Heart left ventricle (tissue), 16 donors: ENCODE measurements around the gene KNDC1. TPM values are rescaled to one million over a fixed set of nuclear protein-coding genes. Genes with fewer than 3 reads are reported as not detected.

Experiments used
- ATAC-seq, 4 donors: fragments of 200-7000 bp; cut with Tn5 transposase; one replicate each; pipeline ENCODE4 v1.9.1; 2020 to 2022; ENCODE audit warnings: moderate library complexity in 4 of 4, mild to moderate bottlenecking in 3 of 4, moderate number of reproducible peaks in 1 of 4
- DNase-seq, 5 donors: peaks; one replicate each; pipeline ENCODE4 v3.0.0-alpha.2; 2020
- H3K27ac ChIP-seq, 12 donors: fragments of 200-600 bp; sonication (generic) in 4 of 12; one replicate each; pipeline versions ENCODE4 v1.5.0 to v1.8.0; 2016 to 2022; ENCODE audit warnings: mild to moderate bottlenecking in 2 of 12
- H3K27me3 ChIP-seq, 9 donors: fragments of 200-600 bp; sonication (generic) in 2 of 9; one replicate each; pipeline versions ENCODE4 v1.5.1 to v1.8.0; 2016 to 2022; ENCODE audit warnings: mild to moderate bottlenecking in 3 of 9
- H3K36me3 ChIP-seq, 9 donors: fragments of 200-600 bp; sonication (generic) in 2 of 9; one replicate each; pipeline versions ENCODE4 v1.5.0 to v1.8.0; 2018 to 2022; ENCODE audit warnings: mild to moderate bottlenecking in 2 of 9
- H3K4me1 ChIP-seq, 12 donors: fragments of 200-600 bp; sonication (generic) in 4 of 12; one replicate each; pipeline versions ENCODE4 v1.5.0 to v1.8.0; 2016 to 2022; ENCODE audit warnings: mild to moderate bottlenecking in 3 of 12
- H3K4me3 ChIP-seq, 12 donors: fragments of 200-600 bp; sonication (generic) in 4 of 12; one replicate each; pipeline versions ENCODE4 v1.5.0 to v1.8.0; 2017 to 2022; ENCODE audit warnings: mild to moderate bottlenecking in 9 of 12, moderate library complexity in 4 of 12
- H3K9me3 ChIP-seq, 12 donors: fragments of 200-600 bp; sonication (generic) in 4 of 12; one replicate each; pipeline versions ENCODE4 v1.5.0 to v1.8.0; 2016 to 2022; ENCODE audit warnings: mild to moderate bottlenecking in 1 of 12
- CTCF ChIP-seq, 12 donors: fragments of 200-600 bp; sonication (generic) in 4 of 12; IDR thresholded peaks; one replicate each; pipeline versions ENCODE4 v1.5.0 to v1.8.0; 2018 to 2022; ENCODE audit warnings: antibody characterized with exemption in 12 of 12, mild to moderate bottlenecking in 5 of 12
- POLR2A ChIP-seq, 2 donors: fragments of 450-650 bp; IDR thresholded peaks; one replicate each; pipeline ENCODE4 v1.6.1; 2017; ENCODE audit warnings: antibody characterized with exemption in 2 of 2, mild to moderate bottlenecking in 2 of 2, moderate library complexity in 2 of 2
- WGBS, 4 donors: extraction: QIAGEN DNeasy Blood & Tissue Kit in 2 of 4; methylation state at CpG; one replicate each; pipeline versions ENCODE4 v1.1.5 to v1.1.7; 2013 to 2018; 5-methylcytosine and 5-hydroxymethylcytosine counted together
- intact Hi-C, 10 donors: fragments of 100-400 bp; cut with DNase I; formaldehyde crosslinking; loops; one replicate each; pipeline versions ENCODE4 v1.11.1 to v1.14.2; 2022
- polyA plus RNA-seq, 2 donors: library from polyadenylated mRNA; stranded (reverse); fragments of 200-250 nt; gene quantifications; one replicate each; pipeline ENCODE4 v1.2.3, GENCODE V29; 2013
- total RNA-seq, 9 donors: library from RNA; depleted of rRNA in 2 of 9; stranded (reverse); fragments of >200 nt in 2 of 9; fragmentation: NEBNext Ultra II Directional in 3 of 9; extraction: Animal tissue kit (Norgen Biotek cat#: 25700) in 3 of 9; gene quantifications; one replicate each; pipeline versions ENCODE4 v1.1.0 to v1.2.4, GENCODE V29; 2016 to 2023
- donor health status: ischemic (EF 13 %, LVEDD 7.1; RV severe dilation, severe dysfunction).
- donor health status: healthy with polysubstance abuse.
- donor health status: DM: no; HTN: yes; CAD: no.
- donor health status: DM: no; HTN: no; CAD: no.
- donor health status: ischemic (EF 25% LVEDD 6.9; RV normal size, moderate dysfunction).
- donor health status: ischemic (EF 25% LVEDD 5.7; RV mildly dilated, moderate dysfunction).
- donor health status: healthy.
- donor health status: DM: yes; HTN: yes; CAD: no.
- donor health status: ischemic (EF 35%, LVEDD 5.7; RV mildly dilated, moderate dysfunction).
- donor health status: nonischemic (EF 11% LVEDD 7.7; RV severe dilation, severe dysfunction).
- donor health status: DM: yes; HTN: yes; CAD: no.
- donor health status: PGD.
- donor health status: ischemic (EF 29% LVEDD 5.4; RV normal size, mild dysfunction).
- donor health status: nonischemic (EF 23%, LVEDD 6.1; RV moderate dilation, normal function).

KNDC1 gene
- total and polyA plus RNA-seq, 11 donors = 0.04 to 2.9 (median 0.10) TPM; not detected in 3

DNA sequence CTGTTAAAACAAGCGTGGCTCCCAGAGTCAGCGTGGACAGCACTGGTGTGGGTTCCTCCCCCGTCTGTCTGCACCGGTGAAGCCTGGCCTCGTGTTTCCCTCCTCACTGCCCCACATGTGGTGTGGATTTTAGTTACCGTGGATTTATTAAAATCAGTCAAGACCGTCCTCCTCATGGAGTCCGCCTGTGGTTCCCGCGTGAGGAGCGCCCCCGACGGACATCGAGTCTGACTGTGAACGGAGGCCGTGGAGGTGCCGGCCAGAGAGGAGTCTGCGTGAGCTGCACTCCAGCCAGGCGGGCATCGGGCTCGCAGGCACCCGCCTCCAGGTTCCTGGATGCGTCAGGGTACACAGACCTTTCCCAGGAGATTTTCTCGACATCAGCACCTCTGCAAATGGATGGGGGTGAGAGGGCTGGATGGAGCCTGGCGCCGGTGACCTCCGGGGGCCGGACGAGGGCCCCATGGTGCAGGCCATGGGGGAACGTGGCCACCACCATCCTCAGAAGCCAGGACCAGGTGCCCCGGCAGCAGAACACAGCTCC, 43.7 kb downstream of the KNDC1 start:
- no peaks in the 10 kb centered on the region for H3K36me3 ChIP-seq
- DNase-seq (peak in 1 of 5 donors; percentile 56), ATAC-seq (no peak)
- TF ChIP-seq POLR2A (IDR thresholded peaks at IDR 0.05) (no peak), CTCF (IDR thresholded peaks at IDR 0.05) (no peak)
- no peak overlapping the region for H3K4me3 ChIP-seq
- H3K9me3 ChIP-seq = no peaks in the 10 kb centered on the region
- H3K27me3 ChIP-seq = peaks cover 0 to 3% (median 0%) of the 10 kb centered on the region in 9 donors
- intact Hi-C loops = no loop called here
- 81 to 88% (median 86%) methylated on average over 23 to 31 of the region's 31 CpGs for WGBS, 4 donors
- H3K4me1 ChIP-seq = no peaks in the 10 kb centered on the region
- no peak overlapping the region for H3K27ac ChIP-seq

DNA sequence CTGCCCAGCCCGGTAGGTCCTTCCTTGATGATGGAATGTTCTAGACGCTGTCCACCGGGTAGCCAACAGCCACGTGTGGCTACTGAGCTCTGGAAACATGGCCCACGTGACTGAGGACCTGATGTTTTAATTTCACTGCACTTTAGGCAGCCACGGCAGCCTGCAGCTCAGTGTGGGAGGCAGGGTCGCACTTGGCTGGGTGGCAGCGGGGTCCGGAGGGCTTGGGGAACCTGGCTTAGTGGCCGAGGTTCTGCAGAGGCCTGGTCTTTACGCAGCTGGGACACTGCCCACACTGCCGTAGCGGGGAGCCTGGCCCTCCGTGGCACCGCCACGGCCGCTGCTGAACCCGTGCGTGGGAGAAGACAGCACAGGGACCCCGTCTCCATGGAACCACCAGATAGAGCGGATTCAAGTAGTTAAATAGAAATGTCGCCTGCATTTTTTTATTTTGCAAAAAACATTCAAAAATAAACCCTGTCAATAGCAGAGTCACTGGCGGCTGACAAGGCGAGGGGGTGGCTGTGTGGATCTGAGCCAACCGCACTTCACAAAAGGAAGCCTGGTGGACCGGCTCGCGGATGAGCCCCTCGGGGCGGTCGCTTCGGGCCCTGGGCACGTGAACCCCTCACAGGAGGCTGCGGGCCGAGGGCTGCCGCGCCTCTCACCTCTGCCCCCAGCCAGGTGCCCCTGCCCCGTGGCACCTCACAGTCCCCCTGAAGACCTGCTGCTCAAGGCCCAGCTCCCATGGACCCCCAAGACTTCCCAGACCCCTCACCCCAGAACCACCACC, 44.4 kb downstream of the KNDC1 start:
- H3K36me3 ChIP-seq = no peaks in the 10 kb centered on the region
- TF ChIP-seq POLR2A (IDR thresholded peaks at IDR 0.05) (no peak), CTCF (IDR thresholded peaks at IDR 0.05) (no peak)
- H3K4me3 ChIP-seq = no peak overlapping the region
- 88 to 96% (median 91%) methylated on average over 35 to 38 of the region's 38 CpGs for WGBS, 4 donors
- H3K27ac ChIP-seq = no peak overlapping the region
- H3K9me3 ChIP-seq = no peaks in the 10 kb centered on the region
- no peaks in the 10 kb centered on the region for H3K4me1 ChIP-seq
- peaks cover 0 to 3% (median 0%) of the 10 kb centered on the region in 9 donors for H3K27me3 ChIP-seq
- intact Hi-C loops = no loop called here
- peak in 2 of 5 donors; percentile 12 to 43 for DNase-seq
- ATAC-seq = no peak

DNA sequence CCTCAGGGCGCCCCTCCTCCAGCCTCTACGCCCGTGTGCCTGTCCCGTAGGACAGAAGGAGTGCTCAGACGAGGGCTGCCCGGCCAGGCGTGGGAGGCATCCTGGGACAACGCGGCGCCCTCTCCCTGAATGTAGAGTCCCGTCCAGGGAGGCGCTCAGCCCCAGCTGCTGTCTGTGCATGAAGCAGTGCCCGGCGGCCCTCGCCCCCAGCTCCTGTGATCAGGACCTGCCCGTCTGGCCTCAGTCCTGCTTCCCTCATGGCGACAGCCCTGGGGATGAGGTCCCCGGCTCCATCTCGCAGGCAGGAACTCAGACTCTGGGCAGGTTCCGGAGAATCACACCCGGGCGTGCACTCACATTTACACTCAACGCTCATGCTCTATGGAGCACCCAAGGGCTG, 45.1 kb downstream of the KNDC1 start:
- no peak for TF ChIP-seq CTCF (IDR thresholded peaks at IDR 0.05)

GRCh38 chr10:133206356-133207040, 46.5 kb downstream of the KNDC1 start:
- no peaks in the 10 kb centered on the region for H3K9me3 ChIP-seq
- no peak overlapping the region for H3K27ac ChIP-seq
- intact Hi-C loops = no loop called here
- peaks cover 0 to 3% (median 0%) of the 10 kb centered on the region in 9 donors for H3K27me3 ChIP-seq
- WGBS, 4 donors = 82 to 88% (median 85%) methylated on average over 13 to 17 of the region's 17 CpGs
- peak in 1 of 5 donors; percentile 38 for DNase-seq
- H3K4me1 ChIP-seq = no peaks in the 10 kb centered on the region
- no peak for ATAC-seq
- H3K36me3 ChIP-seq = no peaks in the 10 kb centered on the region
- H3K4me3 ChIP-seq = no peak overlapping the region
- TF ChIP-seq CTCF (IDR thresholded peaks at IDR 0.05) (no peak), POLR2A (IDR thresholded peaks at IDR 0.05) (no peak)

More for the DNA sequence above, 45.1 kb downstream of the KNDC1 start:
- no peaks in the 10 kb centered on the region for H3K36me3 ChIP-seq
- peak in 1 of 5 donors; percentile 61 for DNase-seq
- H3K4me3 ChIP-seq = no peak overlapping the region
- intact Hi-C loops = no loop called here
- H3K4me1 ChIP-seq = no peaks in the 10 kb centered on the region
- no peak for ATAC-seq
- H3K9me3 ChIP-seq = no peaks in the 10 kb centered on the region
- no peak overlapping the region for H3K27ac ChIP-seq
- WGBS, 4 donors = 80 to 86% (median 85%) methylated on average over 4 to 23 of the region's 23 CpGs
- H3K27me3 ChIP-seq = peaks cover 0 to 3% (median 0%) of the 10 kb centered on the region in 9 donors
